ENCODE results near the gene BCL2L1.

Gene BCL2L1

GRCh38 chr20:31723319-31724078 lies 831 bp upstream of the BCL2L1 start:
- DNase-seq = peak; percentile 98

- no peak for DNase-seq
Measured at GRCh38 chr20:31723069-31723318, 326 bp upstream of the BCL2L1 start.

GRCh38 chr20:31721408-31722256 lies 1.0 kb downstream of the BCL2L1 start:
- DNase-seq = peak; percentile 52

GRCh38 chr20:31720486-31721407 lies 1.9 kb downstream of the BCL2L1 start:
- DNase-seq = peak; percentile 23

- no peak for DNase-seq
Measured at GRCh38 chr20:31719644-31720485, 2.8 kb downstream of the BCL2L1 start.

GRCh38 chr20:31718952-31719643 lies 3.6 kb downstream of the BCL2L1 start:
- DNase-seq = peak; percentile 25

GRCh38 chr20:31717478-31718201 lies 5.0 kb downstream of the BCL2L1 start:
- peak; percentile 37 for DNase-seq

- no peak for DNase-seq
Measured at GRCh38 chr20:31716818-31717477, 5.7 kb downstream of the BCL2L1 start.

GRCh38 chr20:31716351-31716750 lies 6.3 kb downstream of the BCL2L1 start:
- no peak for DNase-seq

GRCh38 chr20:31715766-31716165 lies 6.9 kb downstream of the BCL2L1 start:
- no peak for DNase-seq

GRCh38 chr20:31713312-31714273 lies 9.1 kb downstream of the BCL2L1 start:
- no peak for DNase-seq

- no peak for DNase-seq
Measured at GRCh38 chr20:31712564-31713311, 9.9 kb downstream of the BCL2L1 start.

- DNase-seq = no peak
Measured at GRCh38 chr20:31712112-31712553, 10.5 kb downstream of the BCL2L1 start.

- DNase-seq = no peak
Measured at GRCh38 chr20:31711179-31712111, 11.2 kb downstream of the BCL2L1 start.

- DNase-seq = no peak
Measured at GRCh38 chr20:31710423-31711108, 12.1 kb downstream of the BCL2L1 start.

GRCh38 chr20:31709939-31710338 lies 12.7 kb downstream of the BCL2L1 start:
- DNase-seq = no peak

All from activated CD4-positive, alpha-beta T cell treated with anti-CD3 and anti-CD28 coated beads for 48 hours (primary cell).